NCI-H1092 treated with DMSO at 0.1 percent for 48 hours (cell line): ENCODE results near the gene GMCL1.
"Not testable (repeated sequence)": the region's sequence is repeated elsewhere in the genome, so short reads cannot be mapped to it uniquely, and the experiment has no call there.

ENCODE experiments used
- DNase-seq: peaks from one replicate; lab custom pipeline; 2025; lab: John Stamatoyannopoulos, UW

Gene GMCL1

DNA sequence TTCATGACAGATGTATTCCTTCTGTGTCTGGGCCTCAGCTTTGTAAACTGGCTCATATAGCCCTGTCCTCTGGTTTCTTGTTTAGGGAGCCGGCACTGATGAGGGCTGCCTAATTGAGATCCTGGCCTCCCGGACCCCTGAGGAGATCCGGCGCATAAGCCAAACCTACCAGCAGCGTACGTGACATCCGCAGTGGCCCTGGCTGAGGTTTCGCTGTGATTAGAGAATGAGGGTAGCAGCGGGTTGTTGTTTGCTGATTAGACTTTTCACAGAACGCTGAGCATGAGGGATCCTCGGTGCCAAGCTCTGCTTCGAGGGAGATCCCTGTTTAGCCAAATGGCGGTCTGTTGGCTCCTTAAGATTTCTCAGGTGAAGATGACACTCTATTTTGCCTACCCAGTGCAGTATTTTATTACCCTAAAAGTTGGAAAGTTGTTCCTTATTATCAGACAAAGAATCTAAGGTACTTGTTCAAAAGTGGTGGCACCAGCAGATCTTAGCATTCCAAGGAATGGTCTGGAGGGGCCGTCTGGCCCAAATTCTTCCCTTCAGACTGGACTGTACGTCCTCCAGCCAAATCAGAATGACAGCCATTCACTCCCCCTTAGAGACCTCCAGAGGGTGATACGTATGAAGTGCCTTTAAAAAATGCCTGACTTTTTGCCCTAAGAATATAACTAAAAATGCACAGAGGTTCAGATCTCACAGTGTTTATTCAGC is 21.5 kb upstream of the GMCL1 start:
- no peak for DNase-seq

DNA sequence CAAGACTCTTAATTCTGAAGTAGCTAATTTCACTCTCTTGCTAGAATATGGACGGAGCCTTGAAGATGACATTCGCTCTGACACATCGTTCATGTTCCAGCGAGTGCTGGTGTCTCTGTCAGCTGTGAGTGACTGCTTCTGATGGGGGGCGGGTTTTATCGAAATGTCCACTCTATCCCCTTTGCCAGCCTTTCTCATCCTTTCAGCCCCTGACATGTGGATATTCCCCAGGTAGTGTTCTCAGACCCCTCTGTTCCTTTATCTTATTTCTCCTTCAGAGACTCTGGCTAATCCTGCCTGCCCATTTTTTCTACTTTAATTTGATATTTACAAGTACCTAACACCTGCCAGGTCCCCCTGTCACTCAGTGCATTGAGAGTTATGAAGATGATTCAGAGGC is 18.9 kb upstream of the GMCL1 start:
- DNase-seq, result no peak

DNA sequence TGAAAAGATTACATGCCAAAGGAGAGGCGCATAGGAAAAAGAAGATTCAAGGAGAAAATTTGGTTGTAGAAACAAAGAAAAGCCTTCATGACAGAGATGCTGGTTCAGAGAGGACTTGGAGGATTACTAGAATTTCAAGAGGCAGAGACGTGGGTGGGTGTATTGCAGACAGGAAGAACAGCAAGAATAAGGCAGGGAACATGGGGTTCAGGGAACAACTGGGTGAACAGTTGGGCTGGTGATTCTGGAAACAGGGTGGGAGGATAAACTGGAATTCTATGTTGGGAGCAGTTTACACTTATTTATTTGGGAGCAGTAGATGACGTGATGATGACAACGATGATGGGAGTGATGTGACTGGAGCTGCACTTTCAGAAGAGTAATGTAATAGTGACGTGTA is 18.4 kb upstream of the GMCL1 start:
- no peak for DNase-seq

DNA sequence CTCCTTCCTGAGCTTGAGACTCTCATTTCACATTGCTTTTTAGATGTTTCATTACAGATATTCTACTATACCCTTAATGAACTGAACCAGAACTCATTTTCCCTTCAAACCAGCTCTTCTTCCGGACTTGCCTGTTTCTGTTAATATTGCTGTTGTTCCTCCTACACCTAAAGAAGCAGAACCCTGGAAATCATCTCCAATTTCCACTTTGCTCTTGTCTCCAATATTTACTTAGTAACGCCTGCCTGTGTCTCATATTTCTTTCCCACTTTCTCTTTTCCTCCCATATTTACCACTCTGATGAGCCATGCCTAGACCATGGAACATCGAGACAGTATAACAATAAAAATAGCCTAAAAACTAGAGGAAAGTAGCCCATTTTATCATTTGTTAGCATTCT is 17.9 kb upstream of the GMCL1 start:
- no peak for DNase-seq

DNA sequence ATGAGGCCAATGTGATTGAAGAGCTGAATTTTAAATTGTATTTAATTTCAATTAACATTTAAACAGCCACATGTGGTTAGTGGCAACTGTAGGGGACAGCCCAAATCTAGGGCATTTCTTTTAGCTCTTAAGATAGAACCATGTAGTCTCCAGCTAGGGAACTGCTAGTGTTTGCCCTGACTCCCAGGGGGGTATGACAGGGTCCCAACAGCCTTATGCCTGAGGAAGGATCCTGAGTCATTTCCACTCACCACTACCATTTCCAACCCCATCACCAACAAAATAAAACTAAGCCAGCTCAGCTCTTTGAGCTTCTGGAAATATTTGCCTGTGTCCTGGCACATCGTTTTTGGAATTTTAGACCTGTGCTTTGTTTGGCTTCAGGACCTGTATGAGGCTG is 13.7 kb upstream of the GMCL1 start:
- DNase-seq, result no peak

DNA sequence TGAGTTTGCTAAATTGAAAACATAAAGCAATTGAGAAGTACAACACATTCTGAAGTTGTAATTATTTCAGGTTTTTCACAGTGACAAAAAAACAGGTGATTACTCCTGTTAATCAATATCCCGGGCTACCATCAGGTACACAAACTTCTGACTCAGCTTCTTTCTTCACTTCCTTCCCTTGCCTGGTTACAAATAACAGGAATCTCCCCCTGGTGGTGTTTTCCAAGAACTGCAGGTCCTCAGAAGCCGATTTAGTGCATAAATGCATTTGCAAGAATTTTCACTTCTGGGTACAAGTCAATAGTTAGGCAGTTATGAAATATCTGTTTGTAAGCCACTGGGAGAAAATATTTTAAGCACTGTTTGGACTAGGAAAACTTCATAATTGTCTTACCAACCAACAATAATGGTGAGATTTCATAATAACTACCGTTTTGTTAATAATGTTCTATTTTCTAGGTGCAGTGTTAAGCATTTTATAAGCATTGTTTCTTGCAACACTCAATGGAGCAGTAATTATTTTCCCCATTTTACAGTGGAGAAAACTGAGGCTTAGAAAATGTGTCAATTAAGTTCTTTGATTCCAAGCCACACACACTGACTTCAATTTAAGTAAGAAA is 12.4 kb upstream of the GMCL1 start:
- DNase-seq, result peak; percentile 63

DNA sequence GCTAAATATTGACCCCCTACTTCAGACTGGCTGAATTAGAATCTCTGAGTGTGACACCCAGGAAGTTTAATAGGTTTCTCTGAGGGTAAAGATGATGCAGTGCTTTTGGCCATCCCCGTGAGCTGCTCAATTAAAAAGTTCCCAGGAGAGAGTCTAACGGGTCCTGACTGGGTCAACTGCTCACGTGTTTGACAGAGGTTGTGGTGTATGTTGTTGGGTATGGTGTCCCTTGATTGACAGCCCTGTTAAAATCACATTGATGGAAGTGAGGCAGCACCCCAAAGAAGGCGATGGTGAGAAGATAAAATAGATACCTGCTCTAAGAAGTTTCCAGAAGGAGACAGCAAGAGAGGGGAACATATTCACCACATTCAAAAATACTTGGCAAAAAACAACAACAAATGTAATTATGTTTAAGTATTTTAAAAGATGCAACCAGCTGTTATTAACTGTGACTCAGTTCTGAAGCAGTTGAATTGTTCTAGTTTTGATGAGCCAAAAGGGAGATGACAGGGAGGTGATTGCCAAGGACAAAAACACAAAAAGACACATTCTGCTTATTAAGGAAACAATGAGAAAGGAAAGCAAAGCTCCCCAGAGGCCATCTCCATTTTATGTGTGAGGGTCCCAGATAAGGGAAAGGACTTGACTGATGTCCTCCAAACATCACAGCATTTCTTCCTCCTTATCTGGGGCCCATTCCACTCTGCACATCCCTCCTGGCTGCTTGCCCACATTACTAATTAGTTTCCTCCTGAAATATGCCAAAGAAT is 11.5 kb upstream of the GMCL1 start:
- DNase-seq, result no peak

DNA sequence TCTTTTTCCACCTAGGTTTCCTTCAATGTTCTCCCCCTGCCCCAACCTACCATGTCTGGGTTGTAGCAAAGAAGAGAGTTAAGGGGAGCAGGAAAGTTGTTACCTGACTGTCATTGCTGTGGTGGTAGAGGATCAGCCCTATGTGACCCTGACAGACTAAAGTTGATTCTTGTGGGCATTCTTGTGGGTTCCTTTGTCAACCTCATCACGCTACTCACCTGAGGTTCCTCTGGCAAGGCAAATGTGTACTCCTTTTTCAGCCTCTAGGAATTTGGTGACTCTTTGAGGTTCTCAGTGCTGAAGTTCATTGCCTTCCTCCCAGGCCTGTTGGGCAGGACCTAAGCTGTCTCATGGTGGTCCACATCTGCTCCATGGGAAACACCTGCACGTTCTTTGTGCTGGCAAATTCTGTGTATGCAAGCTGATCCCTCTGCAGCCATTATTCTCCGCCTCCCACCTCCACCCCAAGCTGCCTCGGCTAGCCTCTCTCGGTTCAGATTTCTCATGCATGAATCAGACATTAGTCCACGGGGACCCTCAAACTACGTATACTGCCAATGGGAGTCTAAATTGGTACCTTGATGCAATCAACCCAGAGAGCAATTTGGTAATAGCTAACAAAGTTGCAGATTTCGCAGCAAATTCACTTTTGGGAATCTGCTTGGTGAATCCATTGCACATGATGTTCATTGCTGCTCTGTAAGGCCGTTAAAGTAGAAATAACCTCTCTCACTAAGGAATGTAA is 1.5 kb upstream of the GMCL1 start:
- DNase-seq, result no peak

DNA sequence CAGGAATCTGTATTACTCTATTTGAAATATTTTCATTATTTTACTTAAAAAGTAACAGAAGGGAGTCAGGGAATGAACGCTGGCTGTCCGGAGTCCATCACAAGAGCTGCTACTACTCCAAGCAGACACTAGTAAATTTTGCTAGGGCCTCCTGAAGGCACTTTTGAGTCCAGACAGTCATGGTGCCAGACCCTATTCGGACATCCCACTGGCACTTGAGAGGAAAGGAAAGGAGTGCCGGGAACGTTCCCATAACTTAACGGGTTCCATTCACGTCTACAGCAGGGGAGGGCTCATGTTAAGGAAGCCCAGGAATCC is 563 bp upstream of the GMCL1 start:
- DNase-seq, result no peak

DNA sequence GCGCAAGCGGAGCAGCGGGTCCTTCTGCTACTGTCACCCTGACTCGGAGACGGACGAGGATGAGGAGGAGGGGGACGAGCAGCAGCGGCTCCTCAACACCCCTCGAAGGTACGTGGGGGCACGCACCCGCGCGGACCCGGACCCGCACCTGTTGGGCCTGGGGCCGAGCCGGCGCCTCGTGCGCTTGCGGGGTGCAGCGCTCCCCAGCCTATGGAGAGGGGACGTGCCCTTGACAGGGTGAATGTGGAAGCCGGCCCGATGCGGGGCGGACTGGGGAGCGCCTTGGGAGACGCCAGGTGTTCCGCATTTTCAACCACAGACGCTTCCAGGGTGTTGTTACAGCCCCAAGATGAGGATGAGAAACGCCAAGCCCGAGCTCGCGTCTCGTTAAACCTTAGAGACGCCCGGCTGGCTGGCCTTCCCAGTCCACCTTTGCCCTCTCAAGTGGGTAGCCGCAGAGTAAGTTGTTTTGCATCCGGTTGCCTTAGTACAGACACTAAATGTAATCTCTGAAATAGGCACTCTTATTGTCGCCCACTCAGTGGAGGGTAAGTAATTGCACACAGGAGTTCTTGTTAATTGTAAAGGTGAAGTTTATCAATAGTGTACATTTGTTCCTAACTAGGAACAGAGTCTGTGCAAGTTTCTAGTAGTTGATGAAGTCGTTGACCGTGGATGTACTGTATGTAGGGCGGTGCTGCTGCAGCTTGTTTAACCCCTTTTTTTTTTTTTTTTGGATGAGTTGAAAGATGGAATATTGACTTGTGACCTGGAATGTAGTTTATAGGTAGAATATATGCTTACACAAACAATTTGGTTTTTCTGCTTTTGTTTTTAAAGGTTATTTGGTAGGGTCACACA is 815 bp downstream of the GMCL1 start:
- DNase-seq, result no peak

DNA sequence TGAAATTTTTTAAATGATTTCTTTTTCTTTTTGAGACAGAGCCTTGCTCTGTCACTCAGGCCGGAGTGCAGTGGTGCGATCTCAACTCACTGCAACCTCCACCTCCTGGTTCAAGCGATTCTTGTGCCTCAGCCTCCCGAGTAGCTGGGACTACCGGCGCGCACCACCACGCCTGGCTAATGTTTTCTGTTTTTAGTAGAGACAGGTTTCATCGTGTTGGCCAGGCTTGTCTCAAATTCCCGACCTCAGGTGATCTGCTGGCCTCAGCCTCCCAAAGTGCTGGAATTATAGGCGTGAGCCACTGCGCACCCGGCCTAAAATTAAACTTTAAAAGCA is 1.4 kb downstream of the GMCL1 start:
- DNase-seq, result not testable (repeated sequence)

DNA sequence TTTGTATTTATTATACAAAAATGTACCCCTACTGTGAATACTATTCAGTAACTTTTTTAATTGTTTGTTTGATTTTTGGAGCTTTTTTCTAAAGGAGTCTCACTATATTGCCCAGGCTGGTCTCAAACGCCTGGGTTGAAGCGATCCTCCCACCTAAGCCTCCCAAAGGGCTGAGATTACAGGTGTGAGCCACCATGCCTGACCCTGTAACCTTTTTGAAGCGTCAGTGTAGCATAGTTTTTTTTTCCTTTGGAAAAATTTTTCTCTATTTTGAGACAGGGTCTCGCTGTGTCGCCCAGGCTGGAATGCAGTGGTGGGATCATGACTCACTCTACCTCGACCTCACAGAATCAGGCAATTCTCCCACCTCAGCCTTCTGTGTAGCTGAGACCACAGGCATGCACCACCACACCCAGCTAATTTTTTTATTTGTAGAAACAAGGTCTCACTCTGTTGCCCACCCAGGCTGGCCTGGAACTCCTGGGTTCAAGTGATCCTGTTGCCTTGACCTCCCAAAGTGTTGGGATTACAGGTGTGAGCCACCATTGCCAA is 2.0 kb downstream of the GMCL1 start:
- no peak for DNase-seq

DNA sequence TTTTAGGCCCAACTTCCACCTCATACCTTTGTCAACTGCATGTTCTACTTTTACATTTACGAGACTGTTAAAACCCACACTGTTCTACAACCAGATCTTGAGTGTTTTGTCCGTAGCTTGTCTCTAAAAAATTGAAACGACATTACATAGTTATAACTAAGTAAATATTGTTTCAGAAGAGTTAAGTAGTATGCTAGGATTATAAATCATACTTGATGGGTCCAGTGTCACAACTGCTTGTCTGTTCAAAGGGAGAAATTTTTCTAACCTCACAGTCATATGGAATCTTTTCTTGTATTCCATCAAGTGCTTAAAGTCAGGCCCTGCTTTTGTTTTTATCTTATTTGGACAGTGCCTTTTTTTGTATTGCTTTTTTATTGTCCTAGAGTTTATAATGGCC is 4.3 kb downstream of the GMCL1 start:
- no peak for DNase-seq

DNA sequence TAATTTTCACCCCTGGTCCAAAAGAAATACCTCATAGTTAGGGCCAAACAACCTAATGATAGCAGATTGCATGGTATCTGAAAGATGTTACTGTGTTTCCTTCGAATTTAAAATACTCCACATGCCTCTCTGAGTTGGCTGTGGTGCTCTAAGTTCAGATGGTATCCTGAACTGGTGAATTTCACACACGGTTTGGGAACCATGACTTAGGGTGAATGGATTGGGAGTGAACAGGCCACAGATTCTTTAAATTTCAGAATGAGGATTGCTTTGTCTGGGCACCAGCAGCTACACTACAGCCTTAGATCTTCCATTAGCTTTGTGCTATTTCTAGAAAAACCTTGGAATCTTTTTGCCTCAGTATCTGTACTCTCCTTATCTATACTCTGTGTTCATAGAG is 6.2 kb downstream of the GMCL1 start:
- DNase-seq, result no peak

DNA sequence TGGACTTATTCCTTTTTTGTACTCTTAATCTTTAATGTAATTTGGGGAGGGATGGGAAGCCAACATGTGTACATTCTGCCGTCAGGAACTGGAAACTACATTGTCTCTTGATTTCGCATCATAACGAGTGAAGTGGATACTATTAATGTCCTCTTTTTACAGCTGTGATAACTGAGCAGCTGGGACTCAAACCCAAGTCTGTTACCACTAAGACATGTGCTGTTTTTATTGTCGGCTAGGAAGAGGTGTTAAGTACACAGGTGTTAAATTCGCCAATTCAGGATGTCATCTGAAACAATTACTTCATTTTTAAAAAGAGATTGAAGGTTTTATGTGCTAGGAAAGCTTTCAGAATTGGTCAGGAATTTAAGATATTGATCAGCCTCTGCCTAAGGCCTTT is 6.9 kb downstream of the GMCL1 start:
- no peak for DNase-seq

DNA sequence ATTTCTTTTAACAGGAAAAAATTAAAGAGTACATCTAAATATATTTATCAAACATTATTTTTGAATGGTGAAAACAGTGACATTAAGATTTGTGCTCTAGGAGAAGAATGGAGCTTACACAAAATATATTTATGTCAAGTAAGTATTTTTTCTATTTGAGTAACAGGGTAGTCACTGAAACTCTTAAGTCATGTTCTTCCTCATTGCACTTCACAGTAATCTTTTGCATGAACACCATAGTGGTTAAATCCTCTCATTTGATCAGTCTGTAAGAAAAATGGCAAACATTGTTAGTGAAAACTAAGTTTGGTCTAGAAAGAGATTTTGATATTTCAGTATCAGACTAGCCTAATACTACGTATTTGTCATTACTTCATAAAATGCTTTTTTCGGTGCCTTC is 8.1 kb downstream of the GMCL1 start:
- no peak for DNase-seq

DNA sequence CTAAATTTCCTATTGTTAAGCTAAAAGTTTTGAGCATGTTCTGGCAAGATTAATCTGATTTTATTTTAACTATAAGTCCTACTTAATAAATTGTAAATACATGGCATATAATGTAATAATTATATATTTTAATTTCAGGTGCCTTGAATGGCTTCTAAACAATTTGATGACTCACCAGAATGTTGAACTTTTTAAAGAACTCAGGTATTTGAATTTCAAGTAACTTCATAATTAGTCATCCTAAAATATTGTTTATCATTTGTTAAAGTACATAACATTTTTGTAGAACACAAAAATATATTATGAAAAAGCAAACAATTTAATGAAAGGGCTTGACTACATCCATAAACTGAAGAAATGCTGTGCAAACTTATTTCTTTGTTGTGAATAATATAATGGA is 14.5 kb downstream of the GMCL1 start:
- DNase-seq, result no peak

DNA sequence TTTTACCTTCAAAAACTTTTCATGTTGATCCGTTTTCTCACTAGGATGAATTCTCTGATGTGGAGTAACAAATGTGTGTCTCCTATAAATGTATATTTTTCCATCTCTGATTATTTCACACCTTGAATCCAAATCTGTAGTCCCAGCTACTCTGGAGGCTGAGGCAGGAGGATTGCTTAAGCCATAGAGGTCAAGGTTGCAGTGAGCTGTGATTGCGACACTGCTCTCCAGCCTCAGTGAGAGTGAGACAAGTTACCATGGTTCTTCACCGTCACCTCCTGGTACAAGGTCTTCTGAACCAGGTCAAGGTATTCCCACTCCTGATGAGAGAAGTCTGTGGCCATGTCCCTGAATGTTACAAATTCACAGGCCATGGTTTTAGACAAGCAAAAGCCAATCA is 15.1 kb downstream of the GMCL1 start:
- DNase-seq, result no peak

DNA sequence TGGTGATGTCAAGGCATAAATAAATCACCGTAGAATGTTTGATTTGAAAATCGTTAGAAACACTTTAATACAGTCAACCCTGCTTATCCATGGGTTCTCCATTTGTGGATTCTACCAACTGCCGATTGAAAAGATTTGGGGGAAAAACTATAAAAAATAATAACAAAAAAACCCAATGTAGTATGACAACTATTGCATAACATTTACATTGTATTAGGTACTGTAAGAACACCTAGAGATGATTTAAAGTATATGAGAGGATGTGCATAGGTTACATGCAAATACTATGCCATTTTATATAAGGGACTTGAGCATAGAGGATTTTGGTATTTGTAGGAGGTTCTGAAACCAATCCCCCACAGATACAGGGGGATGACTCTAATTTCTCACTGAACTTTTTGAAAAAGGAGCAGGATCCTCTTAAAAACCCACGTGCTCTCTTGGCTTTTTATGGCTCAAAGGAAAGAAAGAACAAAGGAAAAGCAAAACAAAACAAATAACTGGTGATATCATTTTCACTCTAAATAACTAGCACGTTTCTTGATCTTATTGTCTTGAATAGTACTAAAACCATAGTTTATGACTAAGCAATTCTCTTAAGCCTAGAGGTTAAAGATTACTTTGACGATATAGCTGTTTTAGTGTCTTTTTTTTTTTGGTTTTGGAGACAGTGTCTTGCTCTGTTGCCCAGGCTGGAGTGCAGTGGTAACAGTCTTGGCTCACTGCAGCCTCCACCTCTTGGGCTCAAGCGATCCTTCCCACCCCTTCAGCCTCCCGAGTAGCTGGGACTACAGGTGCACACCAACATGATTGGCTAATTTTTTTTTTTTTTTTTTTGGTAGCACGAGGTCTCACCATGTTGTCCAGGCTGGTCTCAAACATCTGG is 17.0 kb downstream of the GMCL1 start:
- no peak for DNase-seq

DNA sequence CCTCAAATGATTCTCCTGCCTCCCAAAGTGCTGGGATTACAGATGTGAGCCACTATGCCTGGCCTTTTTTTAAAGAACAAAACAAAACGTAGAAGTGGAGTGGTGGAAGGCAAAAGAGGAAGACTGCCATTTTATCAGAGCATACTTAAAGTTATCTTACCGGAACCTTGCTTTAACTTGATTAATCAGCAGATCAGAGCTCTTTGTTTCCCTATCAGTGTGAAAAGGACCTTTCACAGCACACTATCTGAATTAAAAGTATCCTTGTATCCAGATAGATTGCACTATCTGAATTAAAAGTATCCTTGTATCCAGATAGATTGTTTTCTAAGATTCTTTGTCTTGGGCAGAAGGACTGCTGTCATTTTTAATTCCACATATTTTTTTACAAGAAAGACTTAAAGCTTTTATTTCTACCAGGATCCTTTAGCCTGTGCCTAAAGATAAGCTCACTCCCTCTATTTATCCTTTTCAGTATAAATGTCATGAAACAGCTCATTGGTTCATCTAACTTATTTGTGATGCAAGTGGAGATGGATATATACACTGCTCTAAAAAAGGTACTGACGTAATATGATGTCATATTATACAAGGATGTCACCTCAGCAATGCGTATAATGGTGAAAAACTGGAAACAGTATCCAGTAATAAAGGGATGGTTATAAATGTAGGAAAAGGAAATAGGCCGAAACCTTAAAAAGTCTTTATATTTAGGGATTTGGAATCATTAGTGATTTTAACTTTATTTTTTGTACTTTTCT is 17.8 kb downstream of the GMCL1 start:
- DNase-seq, result no peak
